K562 (cell line): Measurements from ENCODE around the gene DLST.

ENCODE experiments used
- CTCF ChIP-seq, 3 experiments: IDR thresholded peaks in 2 of 3; conservative IDR thresholded peaks in 1 of 3; 2 replicates each; pipeline ENCODE4 v1.5.1; 2011 to 2012; ENCODE audit warnings: low read length in 3 of 3, mild to moderate bottlenecking in 3 of 3, control low read depth in 2 of 3, improper control_type of control experiment in 1 of 3, inconsistent platforms in 1 of 3, low read depth in 1 of 3, mixed read lengths in 1 of 3, moderate library complexity in 1 of 3; ENCODE audit not compliant: insufficient read depth in 2 of 3
- EHMT2 ChIP-seq: fragments of 450-650 bp; IDR thresholded peaks from 2 replicates; pipeline ENCODE4 v1.6.1; 2018; ENCODE audit warnings: antibody characterized with exemption
- GTF2A2 ChIP-seq: IDR thresholded peaks from 2 replicates; pipeline ENCODE4 v1.6.1; 2016; ENCODE audit warnings: mild to moderate bottlenecking, missing genetic modification characterization, missing compliant biosample characterization
- TEAD1 ChIP-seq, 2 experiments: fragments of 450-650 bp in 1 of 2; sonication (generic) in 1 of 2; formaldehyde crosslinking; IDR thresholded peaks; 2 replicates each; pipeline versions ENCODE4 v1.4.0 to v1.8.0; 2020 to 2022; ENCODE audit warnings: mild to moderate bottlenecking in 2 of 2, missing genetic modification reagents in 1 of 2

DNA sequence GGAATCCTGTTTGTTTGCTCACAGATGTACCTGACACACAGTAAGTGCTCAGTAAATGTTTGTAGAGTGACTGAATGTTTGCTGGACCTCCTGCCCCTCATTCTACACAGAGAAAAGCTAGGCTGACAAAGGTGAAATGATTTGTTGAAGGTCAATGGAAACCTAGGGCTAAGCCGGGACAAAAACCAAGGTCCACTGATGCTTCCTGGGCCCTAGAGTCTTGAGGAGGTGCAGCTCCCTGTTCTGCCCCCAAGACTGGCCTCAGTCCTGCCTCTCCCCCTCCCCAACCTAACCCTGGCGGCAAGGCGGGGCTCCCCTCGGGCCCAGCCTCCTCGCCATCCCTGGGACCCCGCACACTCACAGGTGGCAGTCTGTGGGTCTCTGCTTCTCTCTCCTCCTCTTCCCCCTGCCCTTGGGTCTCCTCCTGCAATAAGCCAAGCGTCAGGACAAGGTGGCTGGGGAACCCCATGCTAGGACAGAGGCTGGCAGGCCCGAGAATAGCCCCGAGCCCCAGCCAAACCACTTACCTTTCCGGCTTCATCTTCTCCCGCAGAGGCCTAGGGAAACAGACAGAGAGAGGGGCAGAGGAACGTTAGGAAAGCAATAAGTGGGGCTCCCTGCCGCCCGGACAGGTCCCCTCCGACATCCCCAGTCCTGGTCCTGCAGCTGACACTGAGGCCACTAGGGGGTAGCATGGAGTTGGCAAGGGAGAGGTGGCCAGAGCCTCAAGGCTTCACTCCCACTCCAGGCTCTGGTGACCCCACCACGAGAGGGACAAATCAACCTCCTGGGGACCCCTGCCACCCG lies 64.3 kb downstream of the DLST start:
- TF ChIP-seq TEAD1 (CRISPR knock-in tag; IDR thresholded peaks at IDR 0.05) (no peak), CTCF (IDR thresholded peaks at IDR 0.05 in 2 of 3, conservative IDR thresholded peaks at IDR 0.05 in 1 of 3; ENCODE audit: insufficient read depth in 2 of 3, low read depth in 1 of 3, low read length in 3 of 3) (peak; percentile 81 to 91 (median 83)), EHMT2 (no peak), GTF2A2 (tag) (no peak)
